Stimulated activated CD4-positive, alpha-beta T cell treated with anti-CD3 and anti-CD28 coated beads, Interleukin-1b, Interleukin-23, amount 100 ng/mL, for 4 hours (primary cell): ENCODE data around the gene ASAP2.

Source experiments
- DNase-seq, 2 donors: peaks; one replicate each; pipeline ENCODE4 v3.0.0-alpha.2; 2020; ENCODE audit warnings: low read depth in 2 of 2

The ASAP2 gene

GRCh38 chr2:9297156-9297555, 90.5 kb downstream of the ASAP2 start:
- DNase-seq, result no peak

- DNase-seq, result no peak
Observed at GRCh38 chr2:9297807-9298206, 91.2 kb downstream of the ASAP2 start.

GRCh38 chr2:9298583-9298982, 92.0 kb downstream of the ASAP2 start:
- no peak for DNase-seq

GRCh38 chr2:9299161-9300100, 92.8 kb downstream of the ASAP2 start:
- no peak for DNase-seq

- DNase-seq, result no peak
Observed at GRCh38 chr2:9300214-9300613, 93.6 kb downstream of the ASAP2 start.

- DNase-seq, result no peak
Observed at GRCh38 chr2:9300829-9301453, 94.3 kb downstream of the ASAP2 start.

- no peak for DNase-seq
Observed at GRCh38 chr2:9302755-9303154, 96.1 kb downstream of the ASAP2 start.

GRCh38 chr2:9303528-9304225, 97.1 kb downstream of the ASAP2 start:
- DNase-seq, result no peak

- DNase-seq, result no peak
Observed at GRCh38 chr2:9306911-9307310, 100.3 kb downstream of the ASAP2 start.

- DNase-seq, result no peak
Observed at GRCh38 chr2:9307535-9307934, 100.9 kb downstream of the ASAP2 start.

- no peak for DNase-seq
Observed at GRCh38 chr2:9308186-9308955, 101.8 kb downstream of the ASAP2 start.

GRCh38 chr2:9309147-9309546, 102.5 kb downstream of the ASAP2 start:
- DNase-seq, result no peak

- DNase-seq, result no peak
Observed at GRCh38 chr2:9310377-9310776, 103.8 kb downstream of the ASAP2 start.

GRCh38 chr2:9310798-9311197, 104.2 kb downstream of the ASAP2 start:
- DNase-seq, result no peak

- DNase-seq, result no peak
Observed at GRCh38 chr2:9311488-9311887, 104.9 kb downstream of the ASAP2 start.

GRCh38 chr2:9312591-9312990, 106.0 kb downstream of the ASAP2 start:
- no peak for DNase-seq

GRCh38 chr2:9313443-9313842, 106.8 kb downstream of the ASAP2 start:
- DNase-seq, result no peak

GRCh38 chr2:9315280-9315847, 108.8 kb downstream of the ASAP2 start:
- DNase-seq, result no peak

- no peak for DNase-seq
Observed at GRCh38 chr2:9317559-9317958, 110.9 kb downstream of the ASAP2 start.

- no peak for DNase-seq
Observed at GRCh38 chr2:9318461-9319337, 112.1 kb downstream of the ASAP2 start.

GRCh38 chr2:9319338-9319715, 112.7 kb downstream of the ASAP2 start:
- no peak for DNase-seq
